ENCODE results near the gene CAPN1. TPM values are rescaled to one million over a fixed set of nuclear protein-coding genes. Genes with fewer than 3 reads are reported as not detected.

CAPN1 gene
- total and polyA plus RNA-seq, 2 of the 13 experiments (the other 11 are each of a cell fraction or from before 2014, with no cell fraction given): 57.3 to 82.6 TPM

GRCh38 chr11:65223011-65223410 is 41.3 kb downstream of the CAPN1 start:
- intact Hi-C loops (cut with micrococcal nuclease; ENCODE audit: unreplicated experiment): no loop called here
- no peak overlapping the region for H3K27ac ChIP-seq (ENCODE audit: extremely low read length, insufficient read depth, low read length)
- peaks cover 28% of the 10 kb centered on the region for H3K4me1 ChIP-seq (ENCODE audit: insufficient read depth, low read length)
- CTCF ChIA-PET (ENCODE audit: low intra/inter-chr PET ratio, low total read pairs): no interaction called here
- H3K79me2 ChIP-seq (ENCODE audit: insufficient read depth, low read length): no peaks in the 10 kb centered on the region
- ATAC-seq (no peak), DNase-seq (ENCODE audit: low spot score) (no peak), FAIRE-seq (no peak)
- no peak overlapping the region for H3K4me3 ChIP-seq (replicated peaks in 1 of 3; ENCODE audit: insufficient read depth in 1 of 3, low read depth in 2 of 3, low read length in 3 of 3)
- H3K9me3 ChIP-seq (ENCODE audit: low read length): no peaks in the 10 kb centered on the region
- BruUV-seq (replicated peaks): no TSS peak
- peaks cover 0 to 12% of the 10 kb centered on the region in 2 experiments; a peak in 1 of 5 replicates for H3K27me3 ChIP-seq (ENCODE audit: control insufficient read depth in 1 of 2, insufficient read depth in 2 of 2, low read length in 2 of 2)
- WGBS (ENCODE audit: low lambda C conversion rate): 64% methylated on average over 6 of the region's 8 CpGs
- in situ Hi-C loops (cut with HindIII; ENCODE audit: extremely low pct_ligation_motif_present, low pct_unique_long_range_greater_than_20kb): no loop called here
- no peaks in the 10 kb centered on the region for H3K36me3 ChIP-seq (replicated peaks in 1 of 2; ENCODE audit: control insufficient read depth in 1 of 2, insufficient read depth in 2 of 2, low read length in 2 of 2)
- no peak overlapping the region for H2AFZ ChIP-seq (ENCODE audit: low read length)
- POLR2A ChIA-PET: interaction anchor here (0.6 kb wide), 1 partner anchor 285 kb away, joined by 3 read pairs; no protein-coding TSS in a partner anchor
- H3K4me2 ChIP-seq (ENCODE audit: low read depth, low read length): no peak overlapping the region
- no peaks in the 10 kb centered on the region for H4K20me1 ChIP-seq (ENCODE audit: insufficient read depth, low read length)
- no peak overlapping the region for H3K9ac ChIP-seq (ENCODE audit: insufficient read depth, low read depth, low read length)
- no peak for TF ChIP-seq ZBTB33 (CRISPR knock-in tag; IDR thresholded peaks at IDR 0.05)
- no peak for TF ChIP-seq ARNTL (CRISPR knock-in tag; IDR thresholded peaks at IDR 0.05)
- no peak for TF ChIP-seq UBTF (CRISPR knock-in tag; IDR thresholded peaks at IDR 0.05)
- TF ChIP-seq ZNF749 (CRISPR knock-in tag; IDR thresholded peaks at IDR 0.05; ENCODE audit: borderline replicate concordance): no peak
- TF ChIP-seq TBL1XR1 (IDR thresholded peaks at IDR 0.05; ENCODE audit: borderline replicate concordance, low read length, partially characterized antibody): no peak
- no peak for TF ChIP-seq TOE1 (CRISPR knock-in tag; IDR thresholded peaks at IDR 0.05)
- no peak for TF ChIP-seq ISL2 (CRISPR knock-in tag; IDR thresholded peaks at IDR 0.05)
- TF ChIP-seq STAG1 (CRISPR knock-in tag; IDR thresholded peaks at IDR 0.05): no peak
- TF ChIP-seq MTA1 (CRISPR knock-in tag; IDR thresholded peaks at IDR 0.05; ENCODE audit: borderline replicate concordance): no peak
- no peak for TF ChIP-seq SOX5 (CRISPR knock-in tag; IDR thresholded peaks at IDR 0.05; ENCODE audit: borderline replicate concordance)
- TF ChIP-seq TMF1 (CRISPR knock-in tag; IDR thresholded peaks at IDR 0.05; ENCODE audit: low read depth): no peak
- TF ChIP-seq ZNF512B (CRISPR knock-in tag; IDR thresholded peaks at IDR 0.05; ENCODE audit: borderline replicate concordance): no peak
- TF ChIP-seq MEIS1 (CRISPR knock-in tag; IDR thresholded peaks at IDR 0.05; ENCODE audit: borderline replicate concordance): no peak
- TF ChIP-seq MED1 (CRISPR knock-in tag; IDR thresholded peaks at IDR 0.05): no peak
- no peak for TF ChIP-seq ZNF710 (CRISPR knock-in tag; IDR thresholded peaks at IDR 0.05; ENCODE audit: borderline replicate concordance)
- TF ChIP-seq KMT2B (CRISPR knock-in tag; IDR thresholded peaks at IDR 0.05): no peak
